ENCODE data around the gene GALNT18. TPM values are rescaled to one million over a fixed set of nuclear protein-coding genes. Genes with fewer than 3 reads are reported as not detected.

The GALNT18 gene
- total RNA-seq, 1 donor from 2014 or later, result 46.4 TPM

GRCh38 chr11:11620173-11620920, 1.5 kb downstream of the GALNT18 start:
- peak; percentile 73 for DNase-seq
- Histone ChIP-seq H3K4me1 (peaks cover 18% of the 10 kb centered on the region), H3K27ac (peak overlapping the region; percentile 85), H3K4me3 (peak overlapping the region; percentile 77), H3K36me3 (no peaks in the 10 kb centered on the region), H3K9me3 (no peaks in the 10 kb centered on the region), H3K27me3 (ENCODE audit: low read depth) (no peaks in the 10 kb centered on the region)
- intact Hi-C loops (cut with DNase I), result no loop called here
- no peak for TF ChIP-seq CTCF (IDR thresholded peaks at IDR 0.05)
- peak; percentile 77 to 78 for ATAC-seq

- Histone ChIP-seq H3K4me3 (peak overlapping the region; percentile 77), H3K9me3 (no peaks in the 10 kb centered on the region), H3K27ac (peak overlapping the region; percentile 40), H3K4me1 (peaks cover 23% of the 10 kb centered on the region), H3K27me3 (ENCODE audit: low read depth) (no peaks in the 10 kb centered on the region), H3K36me3 (no peaks in the 10 kb centered on the region)
- DNase-seq, result no peak
- no peak for TF ChIP-seq CTCF (IDR thresholded peaks at IDR 0.05)
- intact Hi-C loops (cut with DNase I), result no loop called here
- no peak for ATAC-seq
These were observed 2.8 kb downstream of the GALNT18 start for GRCh38 chr11:11618973-11619435.

DNA sequence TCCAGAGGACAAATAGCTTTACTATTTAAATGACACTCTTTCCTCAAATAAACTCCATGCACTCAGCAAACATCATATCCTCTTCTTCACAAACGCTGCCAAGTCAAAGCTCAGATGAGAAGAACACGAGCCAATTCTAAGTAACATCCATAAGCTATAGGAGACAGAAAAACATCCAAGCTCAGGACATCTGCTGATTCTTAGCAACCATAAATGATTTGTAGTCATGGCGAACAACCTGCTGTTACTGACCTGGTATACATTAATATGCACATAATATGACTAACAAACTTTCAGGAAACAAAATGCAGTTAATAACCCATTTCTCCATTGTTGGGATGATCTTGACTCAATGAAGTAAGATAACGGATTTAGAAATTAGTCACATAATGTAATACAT, 6.7 kb downstream of the GALNT18 start:
- H3K4me1 ChIP-seq, result peaks cover 13% of the 10 kb centered on the region
- DNase-seq, result no peak
- H3K36me3 ChIP-seq, result no peaks in the 10 kb centered on the region
- no peak for TF ChIP-seq CTCF (IDR thresholded peaks at IDR 0.05)
- no peak overlapping the region for H3K27ac ChIP-seq
- H3K27me3 ChIP-seq (ENCODE audit: low read depth), result no peaks in the 10 kb centered on the region
- intact Hi-C loops (cut with DNase I), result no loop called here
- H3K9me3 ChIP-seq, result no peaks in the 10 kb centered on the region
- no peak overlapping the region for H3K4me3 ChIP-seq
- no peak for ATAC-seq

DNA sequence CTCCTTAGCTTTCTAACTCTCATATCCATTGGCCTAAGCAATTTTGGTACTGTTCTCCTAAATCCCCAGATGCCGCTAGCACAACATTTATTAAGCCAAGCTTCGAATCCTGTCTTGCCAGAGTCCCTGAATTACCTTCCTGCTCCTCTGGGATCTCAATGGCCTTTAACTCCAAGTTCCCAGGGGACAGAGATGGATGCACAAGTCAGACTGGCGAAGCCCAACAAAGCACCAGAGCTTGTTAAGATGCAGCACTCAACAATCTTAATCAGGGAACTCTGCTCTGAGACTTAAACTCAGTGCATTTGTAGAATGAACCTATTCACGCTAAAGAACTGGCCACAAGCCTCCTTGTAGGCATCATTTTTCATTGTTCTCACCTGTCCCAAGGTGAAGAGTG, 9.4 kb downstream of the GALNT18 start:
- Histone ChIP-seq H3K9me3 (no peaks in the 10 kb centered on the region), H3K4me3 (no peak overlapping the region), H3K27me3 (ENCODE audit: low read depth) (no peaks in the 10 kb centered on the region), H3K27ac (no peak overlapping the region), H3K36me3 (no peaks in the 10 kb centered on the region), H3K4me1 (peaks cover 17% of the 10 kb centered on the region)
- ATAC-seq, result no peak
- TF ChIP-seq CTCF (IDR thresholded peaks at IDR 0.05), result no peak
- no peak for DNase-seq
- intact Hi-C loops (cut with DNase I), result no loop called here

- Histone ChIP-seq H3K4me1 (peaks cover 17% of the 10 kb centered on the region), H3K27ac (no peak overlapping the region)
- DNase-seq, result no peak
These were observed 10.4 kb downstream of the GALNT18 start for GRCh38 chr11:11611381-11611780.

More at GRCh38 chr11:11611381-11611780, 10.4 kb downstream of the GALNT18 start:
- no peak for ATAC-seq
- no peak overlapping the region for H3K4me3 ChIP-seq
- no peaks in the 10 kb centered on the region for H3K27me3 ChIP-seq (ENCODE audit: low read depth)
- TF ChIP-seq CTCF (IDR thresholded peaks at IDR 0.05), result no peak
- intact Hi-C loops (cut with DNase I), result no loop called here
- H3K9me3 ChIP-seq, result no peaks in the 10 kb centered on the region
- no peaks in the 10 kb centered on the region for H3K36me3 ChIP-seq
